H1 (cell line): ENCODE results near the gene HES2.

Experiments used
- BACH1 ChIP-seq: IDR thresholded peaks from 2 replicates; pipeline ENCODE4 v1.6.1; 2012; ENCODE audit warnings: low read length, improper control_type of control experiment
- CHD2 ChIP-seq: IDR thresholded peaks from 2 replicates; pipeline ENCODE4 v1.6.1; 2012; ENCODE audit warnings: low read length, improper control_type of control experiment
- EZH2 ChIP-seq: fragments of 200-600 bp; sonication (generic); IDR thresholded peaks from 2 replicates; pipeline ENCODE4 v1.7.1; 2012; ENCODE audit warnings: low read depth, mild to moderate bottlenecking, moderate library complexity, low read length, inconsistent platforms; ENCODE audit not compliant: severe bottlenecking
- GABPA ChIP-seq: IDR thresholded peaks from 2 replicates; pipeline ENCODE4 v1.6.1; 2011; ENCODE audit warnings: mild to moderate bottlenecking, low read length, moderate library complexity, borderline replicate concordance; ENCODE audit not compliant: insufficient read depth
- JUND ChIP-seq: IDR thresholded peaks from 2 replicates; pipeline ENCODE4 v1.6.1; 2011; ENCODE audit warnings: mild to moderate bottlenecking, improper control_type of control experiment, low read length
- PHF8 ChIP-seq: fragments of 200-600 bp; sonication (generic); conservative IDR thresholded peaks from 2 replicates; pipeline ENCODE4 v1.7.1; 2012; ENCODE audit warnings: low read depth, mild to moderate bottlenecking, inconsistent platforms, low read length, moderate library complexity
- POLR2A ChIP-seq, 2 experiments: IDR thresholded peaks; 1 replicate in 1 of 2; 2 replicates in 1 of 2; pipeline ENCODE4 v1.6.1; 2011; ENCODE audit warnings: low read depth in 2 of 2, low read length in 2 of 2, mild to moderate bottlenecking in 2 of 2; ENCODE audit errors: control extremely low read depth in 1 of 2
- SIN3A ChIP-seq, 2 experiments: IDR thresholded peaks in 1 of 2; conservative IDR thresholded peaks in 1 of 2; 2 replicates each; pipeline ENCODE4 v1.6.1; 2011 to 2012; ENCODE audit warnings: low read length in 2 of 2, improper control_type of control experiment in 1 of 2, low read depth in 1 of 2, mild to moderate bottlenecking in 1 of 2
- TBP ChIP-seq: IDR thresholded peaks from 2 replicates; pipeline ENCODE4 v1.6.1; 2011; ENCODE audit warnings: low read depth, low read length, improper control_type of control experiment
- TF ChIP-seq, protein P1 (sequence below), 3 experiments: IDR thresholded peaks; 1 replicate in 2 of 3; 2 replicates in 1 of 3; pipeline versions ENCODE4 v1.5.1 to v1.6.1; 2011; ENCODE audit warnings: low read length in 3 of 3, mild to moderate bottlenecking in 3 of 3, inconsistent platforms in 2 of 3, low read depth in 1 of 3, moderate library complexity in 1 of 3; ENCODE audit not compliant: insufficient read depth in 1 of 3; ENCODE audit errors: control extremely low read depth in 1 of 3

DNA sequence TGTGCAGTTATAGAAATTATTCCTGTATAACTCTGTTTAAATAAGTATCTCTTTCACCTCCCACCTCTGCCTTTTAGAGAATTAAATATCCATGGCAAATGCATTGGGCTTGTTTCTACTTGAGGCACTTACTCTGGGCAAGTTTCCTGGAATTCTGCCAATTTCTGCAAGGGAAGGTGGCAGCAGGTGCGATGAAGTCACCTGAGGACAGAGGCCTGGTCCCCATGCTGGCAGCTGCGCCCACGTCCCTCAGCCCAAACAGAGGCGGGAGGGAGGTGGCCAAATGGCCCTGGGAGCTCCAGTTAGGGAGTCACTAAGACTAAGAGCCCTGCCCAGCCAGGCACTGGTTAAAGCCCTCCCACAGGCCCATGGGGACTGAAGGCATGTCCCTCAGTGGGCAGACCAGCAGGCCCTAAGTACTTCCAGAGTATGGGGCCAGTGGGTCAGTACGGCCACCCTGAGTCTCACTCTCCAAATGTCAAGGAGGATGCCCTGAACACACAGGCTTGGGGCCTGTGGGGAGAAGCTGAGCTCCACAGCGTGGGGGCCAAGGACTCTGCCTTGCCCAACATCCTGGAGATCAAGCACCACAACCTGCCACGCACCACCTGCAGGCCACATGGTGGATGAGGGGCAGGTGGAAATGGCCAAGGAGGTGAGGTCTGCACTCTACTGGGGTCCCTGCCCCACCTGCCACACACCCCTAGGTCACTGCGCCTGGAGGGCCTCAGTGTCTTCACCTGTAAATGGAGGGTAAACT lies 45.6 kb downstream of the HES2 start:
- TF ChIP-seq GABPA (no peak), EZH2 (no peak), SIN3A (conservative IDR thresholded peaks at IDR 0.05 in 1 of 2, IDR thresholded peaks at IDR 0.05 in 1 of 2; ENCODE audit: low read depth in 1 of 2, low read length in 2 of 2) (no peak), BACH1 (no peak), TBP (no peak), PHF8 (no peak), CHD2 (no peak), JUND (no peak), POLR2A (IDR thresholded peaks at IDR 0.05; ENCODE audit: control extremely low read depth in 1 of 2, low read depth in 2 of 2, low read length in 2 of 2) (no peak)
- TF ChIP-seq, protein P1, sequence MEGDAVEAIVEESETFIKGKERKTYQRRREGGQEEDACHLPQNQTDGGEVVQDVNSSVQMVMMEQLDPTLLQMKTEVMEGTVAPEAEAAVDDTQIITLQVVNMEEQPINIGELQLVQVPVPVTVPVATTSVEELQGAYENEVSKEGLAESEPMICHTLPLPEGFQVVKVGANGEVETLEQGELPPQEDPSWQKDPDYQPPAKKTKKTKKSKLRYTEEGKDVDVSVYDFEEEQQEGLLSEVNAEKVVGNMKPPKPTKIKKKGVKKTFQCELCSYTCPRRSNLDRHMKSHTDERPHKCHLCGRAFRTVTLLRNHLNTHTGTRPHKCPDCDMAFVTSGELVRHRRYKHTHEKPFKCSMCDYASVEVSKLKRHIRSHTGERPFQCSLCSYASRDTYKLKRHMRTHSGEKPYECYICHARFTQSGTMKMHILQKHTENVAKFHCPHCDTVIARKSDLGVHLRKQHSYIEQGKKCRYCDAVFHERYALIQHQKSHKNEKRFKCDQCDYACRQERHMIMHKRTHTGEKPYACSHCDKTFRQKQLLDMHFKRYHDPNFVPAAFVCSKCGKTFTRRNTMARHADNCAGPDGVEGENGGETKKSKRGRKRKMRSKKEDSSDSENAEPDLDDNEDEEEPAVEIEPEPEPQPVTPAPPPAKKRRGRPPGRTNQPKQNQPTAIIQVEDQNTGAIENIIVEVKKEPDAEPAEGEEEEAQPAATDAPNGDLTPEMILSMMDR (IDR thresholded peaks at IDR 0.05; ENCODE audit: control extremely low read depth in 1 of 3, insufficient read depth in 1 of 3, low read depth in 1 of 3, low read length in 3 of 3), result no peak
